Keratinocyte (primary cell): ENCODE data around the gene OTOF. TPM values are rescaled to one million over a fixed set of nuclear protein-coding genes. Genes with fewer than 3 reads are reported as not detected.

ENCODE experiments used
- DNase-seq: peaks from one replicate; pipeline ENCODE4 v3.0.0-alpha.2; 2011; ENCODE audit warnings: low read depth, missing footprints, low spot score
- FAIRE-seq: peaks from 2 replicates; lab custom pipeline; 2011; peaks lifted over from hg19 to GRCh38; lab: Jason Lieb, UNC
- H2AFZ ChIP-seq: 2 replicates; pipeline ENCODE4 v1.6.0; 2012; ENCODE audit warnings: low read length, control low read depth, inconsistent platforms; ENCODE audit not compliant: control insufficient read depth
- H3K27ac ChIP-seq: 2 replicates; pipeline ENCODE4 v1.5.1; 2011; ENCODE audit warnings: low read length; ENCODE audit not compliant: control insufficient read depth, insufficient read depth
- H3K27me3 ChIP-seq: 3 replicates; pipeline ENCODE4 v1.6.0; 2011; ENCODE audit warnings: low read length; ENCODE audit not compliant: control insufficient read depth, insufficient read depth; ENCODE audit errors: extremely low read depth
- H3K36me3 ChIP-seq, 2 experiments: 2 replicates in 1 of 2; 3 replicates in 1 of 2; pipeline ENCODE4 v1.5.1; 2011; ENCODE audit warnings: low read length in 2 of 2, mild to moderate bottlenecking in 1 of 2; ENCODE audit not compliant: control insufficient read depth in 2 of 2, insufficient read depth in 2 of 2; ENCODE audit errors: extremely low read depth in 1 of 2
- H3K4me1 ChIP-seq: 3 replicates; pipeline ENCODE4 v1.5.1; 2011; ENCODE audit warnings: low read length; ENCODE audit not compliant: control insufficient read depth, insufficient read depth; ENCODE audit errors: extremely low read depth
- H3K4me2 ChIP-seq: 3 replicates; pipeline ENCODE4 v1.6.0; 2011; ENCODE audit warnings: low read depth, low read length; ENCODE audit not compliant: control insufficient read depth, insufficient read depth; ENCODE audit errors: extremely low read depth
- H3K4me3 ChIP-seq, 3 experiments: fragments of 200-600 bp in 1 of 3; sonication (generic) in 1 of 3; 2 replicates in 2 of 3; 3 replicates in 1 of 3; pipeline ENCODE4 v1.5.1; 2011 to 2016; ENCODE audit warnings: low read length in 3 of 3, mild to moderate bottlenecking in 3 of 3, control low read depth in 2 of 3, inconsistent platforms in 1 of 3, low read depth in 1 of 3, mixed read lengths in 1 of 3, mixed run types in 1 of 3, moderate library complexity in 1 of 3; ENCODE audit not compliant: control insufficient read depth in 2 of 3, insufficient read depth in 2 of 3; ENCODE audit errors: extremely low read depth in 1 of 3
- H3K79me2 ChIP-seq: 2 replicates; pipeline ENCODE4 v1.6.0; 2012; ENCODE audit warnings: low read length; ENCODE audit not compliant: control insufficient read depth, insufficient read depth
- H3K9ac ChIP-seq: 3 replicates; pipeline ENCODE4 v1.6.0; 2011; ENCODE audit warnings: low read length; ENCODE audit not compliant: control insufficient read depth, insufficient read depth; ENCODE audit errors: extremely low read depth
- H3K9me1 ChIP-seq: 3 replicates; pipeline ENCODE4 v1.6.0; 2011; ENCODE audit warnings: low read length; ENCODE audit not compliant: control insufficient read depth, insufficient read depth; ENCODE audit errors: extremely low read depth
- H3K9me3 ChIP-seq: 2 replicates; pipeline ENCODE4 v1.5.1; 2012; ENCODE audit warnings: low read depth, low read length; ENCODE audit not compliant: control insufficient read depth
- H4K20me1 ChIP-seq: 3 replicates; pipeline ENCODE4 v1.6.0; 2011; ENCODE audit warnings: low read length; ENCODE audit not compliant: control insufficient read depth, insufficient read depth; ENCODE audit errors: extremely low read depth
- EZH2 ChIP-seq: IDR thresholded peaks from one replicate; pipeline ENCODE4 v1.6.1; 2012; ENCODE audit warnings: inconsistent platforms, mild to moderate bottlenecking, low read length, moderate library complexity
- dilution Hi-C: fragments of 300-500 bp; cut with MboI; formaldehyde crosslinking; loops from one replicate; pipeline ENCODE4 v1.7.0; 2020; ENCODE audit warnings: low sequenced_read_pairs; ENCODE audit not compliant: extremely low pct_ligation_motif_present
- polyA plus RNA-seq, 5 experiments: library from polyadenylated mRNA; depleted of rRNA in 3 of 5; stranded (reverse) in 3 of 5; stranded (forward) in 1 of 5; unstranded in 1 of 5; fragments of >200 nt; gene quantifications; 1 replicate in 1 of 5; 2 replicates in 3 of 5; 3 replicates in 1 of 5; pipeline versions ENCODE4 v1.2.1 to v1.2.3, GENCODE V29; 2011 to 2012; ENCODE audit warnings: missing spikeins in 2 of 5, low read depth in 1 of 5, low replicate concordance in 1 of 5
- TF ChIP-seq, protein P1 (sequence below), 3 experiments: IDR thresholded peaks in 1 of 3; conservative IDR thresholded peaks in 1 of 3; optimal IDR thresholded peaks in 1 of 3; 2 replicates in 2 of 3; 3 replicates in 1 of 3; pipeline versions ENCODE3 to v1.5.1; 2011; ENCODE audit warnings: low read length in 3 of 3, mild to moderate bottlenecking in 3 of 3, moderate library complexity in 2 of 3, control low read depth in 1 of 3, inconsistent platforms in 1 of 3; ENCODE audit not compliant: insufficient read depth in 2 of 3; ENCODE audit errors: extremely low read depth in 1 of 3

Gene OTOF
- polyA plus RNA-seq, 1 donor (not counting 4 experiments of a cell fraction or from before 2014, with no cell fraction given) = not detected

GRCh38 chr2:26428846-26429245 lies 49.1 kb downstream of the OTOF start:
- Histone ChIP-seq H3K79me2 (no peaks in the 10 kb centered on the region), H3K9ac (no peak overlapping the region), H3K4me1 (no peaks in the 10 kb centered on the region), H3K9me3 (no peaks in the 10 kb centered on the region), H3K27me3 (peaks cover 8% of the 10 kb centered on the region), H3K4me2 (no peak overlapping the region), H3K27ac (no peak overlapping the region), H2AFZ (no peak overlapping the region), H3K36me3 (no peaks in the 10 kb centered on the region), H3K4me3 (no peak overlapping the region), H3K9me1 (no peaks in the 10 kb centered on the region), H4K20me1 (no peaks in the 10 kb centered on the region)
- dilution Hi-C loops = no loop called here
- no peak for TF ChIP-seq EZH2
- TF ChIP-seq, protein P1, sequence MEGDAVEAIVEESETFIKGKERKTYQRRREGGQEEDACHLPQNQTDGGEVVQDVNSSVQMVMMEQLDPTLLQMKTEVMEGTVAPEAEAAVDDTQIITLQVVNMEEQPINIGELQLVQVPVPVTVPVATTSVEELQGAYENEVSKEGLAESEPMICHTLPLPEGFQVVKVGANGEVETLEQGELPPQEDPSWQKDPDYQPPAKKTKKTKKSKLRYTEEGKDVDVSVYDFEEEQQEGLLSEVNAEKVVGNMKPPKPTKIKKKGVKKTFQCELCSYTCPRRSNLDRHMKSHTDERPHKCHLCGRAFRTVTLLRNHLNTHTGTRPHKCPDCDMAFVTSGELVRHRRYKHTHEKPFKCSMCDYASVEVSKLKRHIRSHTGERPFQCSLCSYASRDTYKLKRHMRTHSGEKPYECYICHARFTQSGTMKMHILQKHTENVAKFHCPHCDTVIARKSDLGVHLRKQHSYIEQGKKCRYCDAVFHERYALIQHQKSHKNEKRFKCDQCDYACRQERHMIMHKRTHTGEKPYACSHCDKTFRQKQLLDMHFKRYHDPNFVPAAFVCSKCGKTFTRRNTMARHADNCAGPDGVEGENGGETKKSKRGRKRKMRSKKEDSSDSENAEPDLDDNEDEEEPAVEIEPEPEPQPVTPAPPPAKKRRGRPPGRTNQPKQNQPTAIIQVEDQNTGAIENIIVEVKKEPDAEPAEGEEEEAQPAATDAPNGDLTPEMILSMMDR (optimal IDR thresholded peaks at IDR 0.05 in 1 of 3, IDR thresholded peaks at IDR 0.05 in 1 of 3, conservative IDR thresholded peaks at IDR 0.05 in 1 of 3; ENCODE audit: extremely low read depth in 1 of 3, insufficient read depth in 2 of 3, low read length in 3 of 3) = no peak
- FAIRE-seq (no peak), DNase-seq (no peak)

GRCh38 chr2:26424221-26424620 lies 53.7 kb downstream of the OTOF start:
- Histone ChIP-seq H3K9ac (no peak overlapping the region), H3K9me1 (no peaks in the 10 kb centered on the region), H3K4me1 (no peaks in the 10 kb centered on the region), H3K27ac (no peak overlapping the region), H3K4me3 (no peak overlapping the region), H3K79me2 (no peaks in the 10 kb centered on the region), H2AFZ (no peak overlapping the region), H3K36me3 (no peaks in the 10 kb centered on the region), H3K27me3 (no peaks in the 10 kb centered on the region), H4K20me1 (no peaks in the 10 kb centered on the region), H3K4me2 (no peak overlapping the region), H3K9me3 (no peaks in the 10 kb centered on the region)
- dilution Hi-C loops = no loop called here
- TF ChIP-seq, protein P1 (optimal IDR thresholded peaks at IDR 0.05 in 1 of 3, IDR thresholded peaks at IDR 0.05 in 1 of 3, conservative IDR thresholded peaks at IDR 0.05 in 1 of 3; ENCODE audit: extremely low read depth in 1 of 3, insufficient read depth in 2 of 3, low read length in 3 of 3) = no peak
- no peak for TF ChIP-seq EZH2
- FAIRE-seq = no peak
- no peak for DNase-seq
